IMR-90 (cell line): ENCODE data around the gene KCNMA1. TPM values are rescaled to one million over a fixed set of nuclear protein-coding genes. Genes with fewer than 3 reads are reported as not detected.

Experiments used
- ATAC-seq: fragments of 200-7000 bp; cut with Tn5 transposase; 2 replicates; pipeline ENCODE4 v1.9.1; 2020; ENCODE audit warnings: low read depth, mild to moderate bottlenecking, moderate library complexity
- BruUV-seq: library from RNA; stranded (reverse); fragments of 400-500 nt; replicated peaks from 2 replicates; lab custom pipeline; 2021; lab: Mats Ljungman, UMichigan
- CTCF ChIA-PET: fragments of 300-600 bp; formaldehyde crosslinking; extraction: SDS; loops from one replicate; lab custom pipeline; 2021; ENCODE audit warnings: antibody characterized with exemption; lab: Yijun Ruan, JAX
- POLR2A ChIA-PET: fragments of 300-600 bp; sonication (Branson Sonifier 250); formaldehyde crosslinking; loops from one replicate; lab custom pipeline; 2022; ENCODE audit warnings: antibody characterized with exemption; ENCODE audit not compliant: unreplicated experiment; lab: Charles Lee
- DNase-seq: peaks from one replicate; pipeline ENCODE4 v3.0.0; 2013
- H2AFZ ChIP-seq: replicated peaks from 2 replicates; pipeline ENCODE3; 2013; ENCODE audit warnings: low read length, mild to moderate bottlenecking; ENCODE audit not compliant: poor library complexity
- H2AK5ac ChIP-seq: 2 replicates; pipeline ENCODE4 v1.6.1; 2013; ENCODE audit warnings: low read depth, low read length, inconsistent platforms
- H2AK9ac ChIP-seq: replicated peaks from 2 replicates; pipeline ENCODE3; 2013; ENCODE audit warnings: mild to moderate bottlenecking, low read depth, low read length, moderate library complexity; ENCODE audit not compliant: poor library complexity
- H2BK120ac ChIP-seq: 2 replicates; pipeline ENCODE4 v1.6.1; 2013; ENCODE audit warnings: low read depth, low read length, inconsistent platforms
- H2BK15ac ChIP-seq: 3 replicates; pipeline ENCODE4 v1.6.1; 2013; ENCODE audit warnings: low read depth, low read length, inconsistent platforms
- H2BK20ac ChIP-seq: 2 replicates; pipeline ENCODE4 v1.6.1; 2013; ENCODE audit warnings: low read depth, mild to moderate bottlenecking, inconsistent platforms, low read length, moderate library complexity
- H2BK5ac ChIP-seq: 2 replicates; pipeline ENCODE4 v1.6.1; 2013; ENCODE audit warnings: mild to moderate bottlenecking, low read depth, low read length, inconsistent platforms; ENCODE audit not compliant: poor library complexity, severe bottlenecking
- H3K14ac ChIP-seq: replicated peaks from 2 replicates; pipeline ENCODE4 v1.6.1; 2013; ENCODE audit warnings: low read depth, low read length, inconsistent platforms
- H3K18ac ChIP-seq: 2 replicates; pipeline ENCODE4 v1.6.1; 2013; ENCODE audit warnings: low read depth, low read length, control low read depth
- H3K23ac ChIP-seq: 2 replicates; pipeline ENCODE4 v1.6.1; 2013; ENCODE audit warnings: low read depth, low read length, inconsistent platforms
- H3K27ac ChIP-seq: 2 replicates; pipeline ENCODE4 v1.5.1; 2013; ENCODE audit warnings: mild to moderate bottlenecking, control low read depth, low read length; ENCODE audit not compliant: insufficient read depth
- H3K27me3 ChIP-seq: 2 replicates; pipeline ENCODE4 v1.6.1; 2013; ENCODE audit warnings: low read length; ENCODE audit not compliant: control insufficient read depth, insufficient read depth
- H3K36me3 ChIP-seq: 2 replicates; pipeline ENCODE4 v1.6.1; 2013; ENCODE audit warnings: low read length, mixed read lengths; ENCODE audit not compliant: control insufficient read depth, insufficient read depth
- H3K4ac ChIP-seq: 2 replicates; pipeline ENCODE4 v1.6.1; 2013; ENCODE audit warnings: low read depth, low read length, inconsistent platforms
- H3K4me1 ChIP-seq: 2 replicates; pipeline ENCODE4 v1.6.1; 2013; ENCODE audit warnings: low read length, mixed read lengths; ENCODE audit not compliant: control insufficient read depth, insufficient read depth
- H3K4me2 ChIP-seq: 2 replicates; pipeline ENCODE4 v1.6.1; 2013; ENCODE audit warnings: low read depth, mild to moderate bottlenecking, control low read depth, low read length, moderate library complexity
- H3K4me3 ChIP-seq: 2 replicates; pipeline ENCODE4 v1.5.1; 2013; ENCODE audit warnings: low read depth, mild to moderate bottlenecking, control low read depth, low read length, moderate library complexity; ENCODE audit not compliant: insufficient read depth
- H3K56ac ChIP-seq: 2 replicates; pipeline ENCODE4 v1.6.1; 2013; ENCODE audit warnings: low read length, inconsistent platforms; ENCODE audit not compliant: insufficient read depth; ENCODE audit errors: extremely low read depth
- H3K79me1 ChIP-seq, 2 experiments: 2 replicates each; pipeline ENCODE4 v1.6.1; 2013; ENCODE audit warnings: low read length in 2 of 2, inconsistent platforms in 1 of 2, low read depth in 1 of 2
- H3K9ac ChIP-seq: 2 replicates; pipeline ENCODE4 v1.6.1; 2013; ENCODE audit warnings: low read depth, low read length, control low read depth
- H3K9me1 ChIP-seq: 2 replicates; pipeline ENCODE4 v1.6.1; 2013; ENCODE audit warnings: low read length, inconsistent platforms; ENCODE audit not compliant: insufficient read depth
- H3K9me3 ChIP-seq: 2 replicates; pipeline ENCODE4 v1.6.1; 2013; ENCODE audit warnings: low read length; ENCODE audit not compliant: control insufficient read depth, insufficient read depth
- H4K20me1 ChIP-seq: 2 replicates; pipeline ENCODE4 v1.6.1; 2013; ENCODE audit warnings: low read length, inconsistent platforms; ENCODE audit not compliant: insufficient read depth
- H4K5ac ChIP-seq: 2 replicates; pipeline ENCODE4 v1.6.1; 2013; ENCODE audit warnings: mild to moderate bottlenecking, low read depth, low read length, control low read depth
- H4K8ac ChIP-seq, 2 experiments: 2 replicates each; pipeline ENCODE4 v1.6.1; 2013; ENCODE audit warnings: low read depth in 2 of 2, low read length in 2 of 2, control low read depth in 1 of 2, inconsistent platforms in 1 of 2
- H4K91ac ChIP-seq: 2 replicates; pipeline ENCODE4 v1.6.1; 2013; ENCODE audit warnings: low read depth, low read length, inconsistent platforms; ENCODE audit not compliant: insufficient read depth
- BHLHE40 ChIP-seq: fragments of 150-350 bp; IDR thresholded peaks from 2 replicates; pipeline ENCODE4 v1.6.1; 2016; ENCODE audit warnings: mild to moderate bottlenecking, low read depth, low read length
- CEBPB ChIP-seq: IDR thresholded peaks from 2 replicates; pipeline ENCODE4 v1.6.1; 2012; ENCODE audit warnings: low read depth, low read length, improper control_type of control experiment
- CHD1 ChIP-seq: IDR thresholded peaks from 2 replicates; pipeline ENCODE4 v1.6.1; 2012; ENCODE audit warnings: low read depth, low read length, improper control_type of control experiment
- CTCF ChIP-seq: conservative IDR thresholded peaks from 2 replicates; pipeline ENCODE4 v1.5.1; 2012; ENCODE audit warnings: mild to moderate bottlenecking, low read depth, low read length, improper control_type of control experiment
- FOS ChIP-seq: fragments of 150-350 bp; IDR thresholded peaks from 2 replicates; pipeline ENCODE4 v1.6.1; 2016; ENCODE audit warnings: low read depth, low read length
- MAFK ChIP-seq: IDR thresholded peaks from 2 replicates; pipeline ENCODE4 v1.6.1; 2012; ENCODE audit warnings: low read depth, low read length, improper control_type of control experiment
- MAZ ChIP-seq: IDR thresholded peaks from 2 replicates; pipeline ENCODE4 v1.6.1; 2012; ENCODE audit warnings: low read depth, mild to moderate bottlenecking, low read length, improper control_type of control experiment, moderate library complexity, borderline replicate concordance
- MXI1 ChIP-seq: IDR thresholded peaks from 2 replicates; pipeline ENCODE4 v1.6.1; 2012; ENCODE audit warnings: low read depth, mild to moderate bottlenecking, low read length, moderate library complexity, borderline replicate concordance
- NFE2L2 ChIP-seq: fragments of 150-350 bp; IDR thresholded peaks from 2 replicates; pipeline ENCODE4 v1.6.1; 2016; ENCODE audit warnings: low read depth, mild to moderate bottlenecking, low read length
- POLR2A ChIP-seq: IDR thresholded peaks from 2 replicates; pipeline ENCODE4 v1.6.1; 2012; ENCODE audit warnings: mild to moderate bottlenecking, low read depth, low read length
- RAD21 ChIP-seq: IDR thresholded peaks from 2 replicates; pipeline ENCODE4 v1.6.1; 2012; ENCODE audit warnings: low read length, improper control_type of control experiment
- RCOR1 ChIP-seq: IDR thresholded peaks from 2 replicates; pipeline ENCODE4 v1.6.1; 2012; ENCODE audit warnings: mild to moderate bottlenecking, low read length, improper control_type of control experiment; ENCODE audit not compliant: insufficient replicate concordance
- RFX5 ChIP-seq: IDR thresholded peaks from 2 replicates; pipeline ENCODE4 v1.8.0; 2012; ENCODE audit warnings: low read depth, mild to moderate bottlenecking, low read length, moderate library complexity
- SMC3 ChIP-seq: fragments of 150-350 bp; IDR thresholded peaks from 2 replicates; pipeline ENCODE4 v1.6.1; 2016; ENCODE audit warnings: low read depth, mild to moderate bottlenecking, antibody characterized with exemption, low read length, moderate library complexity
- USF2 ChIP-seq: fragments of 150-350 bp; IDR thresholded peaks from 2 replicates; pipeline ENCODE4 v1.6.1; 2017; ENCODE audit warnings: mild to moderate bottlenecking, antibody characterized with exemption, low read length, low read depth
- WGBS, 2 experiments: methylation state at CpG; one replicate each; pipeline versions ENCODE4 v1.1.5 to v1.1.7; 2013; ENCODE audit warnings: missing lambda C conversion rate in 2 of 2; ENCODE audit not compliant: insufficient read length in 1 of 2; ENCODE audit errors: extremely low coverage in 2 of 2; 5-methylcytosine and 5-hydroxymethylcytosine counted together
- dilution Hi-C: fragments of 300-500 bp; cut with HindIII; formaldehyde crosslinking; loops from one replicate; pipeline ENCODE4 v1.14.3; 2018; ENCODE audit warnings: low sequenced_read_pairs; ENCODE audit not compliant: unreplicated experiment
- in situ Hi-C: fragments of 300-500 bp; cut with MboI; formaldehyde crosslinking; loops from 3 replicates; pipeline ENCODE4 v1.14.3; 2019; ENCODE audit warnings: low sequenced_read_pairs, inconsistent platforms, mixed read lengths
- intact Hi-C: fragments of 100-400 bp; cut with micrococcal nuclease; formaldehyde crosslinking; loops from 2 replicates; pipeline ENCODE4 v1.10.0; 2022
- polyA plus RNA-seq, 3 experiments: library from polyadenylated mRNA; depleted of rRNA; stranded (reverse); fragments of >200 nt; gene quantifications; 2 replicates each; pipeline ENCODE4 v1.2.3, GENCODE V29; 2012; ENCODE audit warnings: low replicate concordance in 1 of 3
- total RNA-seq: library from RNA; depleted of rRNA; stranded (reverse); fragments of >200 nt; gene quantifications from 2 replicates; pipeline ENCODE4 v1.2.3, GENCODE V29; 2012

The KCNMA1 gene
- total and polyA plus RNA-seq, 2 of the 4 experiments (the other 2 are of a cell fraction) = 25.6 to 29.6 TPM

GRCh38 chr10:77513781-77514331, 123.8 kb downstream of the KCNMA1 start:
- no TSS peak for BruUV-seq
- Histone ChIP-seq H4K20me1 (no peaks in the 10 kb centered on the region), H4K8ac (peak overlapping the region in 1 of 2 experiments; percentile 9; a peak in 1 of 4 replicates), H3K4ac (peak overlapping the region; percentile 55), H2AK9ac (peak overlapping the region; percentile 46), H3K14ac (peak overlapping the region; percentile 50), H2BK120ac (peak overlapping the region; percentile 74), H4K91ac (peak overlapping the region; percentile 82), H3K9ac (no peak overlapping the region), H2AK5ac (peak overlapping the region; percentile 85), H3K27me3 (no peaks in the 10 kb centered on the region), H3K79me1 (peaks cover 2 to 37% of the 10 kb centered on the region in 2 experiments; a peak in 3 of 4 replicates), H3K9me1 (peaks cover 26% of the 10 kb centered on the region), H3K56ac (peak overlapping the region; percentile 5; the same call in 1 of the 2 replicates), H3K9me3 (no peaks in the 10 kb centered on the region), H3K4me2 (no peak overlapping the region), H2BK5ac (no peak overlapping the region), H3K18ac (no peak overlapping the region; the same call in 1 of the 2 replicates), H3K27ac (no peak overlapping the region), H4K5ac (no peak overlapping the region; the same call in 1 of the 2 replicates), H2BK15ac (peak overlapping the region; percentile 69; the same call in 1 of the 3 replicates), H2AFZ (peak overlapping the region; percentile 73), H2BK20ac (peak overlapping the region; percentile 75), H3K4me3 (no peak overlapping the region), H3K4me1 (peaks cover 22% of the 10 kb centered on the region), H3K36me3 (no peaks in the 10 kb centered on the region), H3K23ac (peak overlapping the region; percentile 64)
- intact Hi-C loops = loop anchor here (5.0 kb wide), 2 partner anchors 87 to 347 kb away; no protein-coding TSS in a partner anchor
- ChIA-PET POLR2A (interaction anchor here (1.4 kb wide), 1 partner anchor 17 kb away, joined by 3 read pairs; no protein-coding TSS in a partner anchor), CTCF (interaction anchor here (1.0 to 1.6 kb wide), 3 partner anchors 8 to 120 kb away, joined by 3 to 6 read pairs (median 5); no protein-coding TSS in a partner anchor)
- ATAC-seq = peak; percentile 98
- WGBS, 2 experiments = 78% methylated on average over 10 of the region's 15 CpGs; no CpG with 5 or more reads in 1 of the 2 experiments
- dilution Hi-C loops = no loop called here
- in situ Hi-C loops = no loop called here
- peak; percentile 91 for DNase-seq
- peak; percentile 55 for TF ChIP-seq BHLHE40
- TF ChIP-seq CTCF = no peak
- TF ChIP-seq CHD1 = no peak
- no peak for TF ChIP-seq MAFK
- TF ChIP-seq POLR2A = no peak
- TF ChIP-seq MAZ = peak; percentile 83
- TF ChIP-seq SMC3 = peak; percentile 25; the same call in 1 of the 2 replicates
- TF ChIP-seq CEBPB = peak; percentile 76
- peak; percentile 29 for TF ChIP-seq RAD21
- TF ChIP-seq FOS = peak; percentile 72
- TF ChIP-seq NFE2L2 = no peak
- TF ChIP-seq RFX5 = no peak
- no peak for TF ChIP-seq USF2
- 0 out of 2 replicates have a peak, but pooled peaks have one; percentile 32 for TF ChIP-seq MXI1
- TF ChIP-seq RCOR1 = no peak
